MM.1S (cell line): Measurements from ENCODE around the gene ZNF618.

ENCODE experiments used
- EZH2 ChIP-seq: fragments of 300-600 bp; sonication (generic); optimal IDR thresholded peaks from 2 replicates; pipeline ENCODE3; 2017; ENCODE audit warnings: low read depth, mild to moderate bottlenecking, antibody characterized with exemption, low read length, mixed read lengths
- EZH2phosphoT487 ChIP-seq: fragments of 300-600 bp; sonication (generic); IDR thresholded peaks from 2 replicates; pipeline ENCODE4 v1.6.1; 2018; ENCODE audit warnings: antibody characterized with exemption, low read length
- TF ChIP-seq, protein P1 (sequence below): fragments of 300-600 bp; sonication (generic); IDR thresholded peaks from 2 replicates; pipeline ENCODE4 v1.5.1; 2016; ENCODE audit warnings: antibody characterized with exemption, low read length, mixed read lengths

GRCh38 chr9:113992994-113993393 is 116.9 kb downstream of the ZNF618 start:
- TF ChIP-seq, protein P1, sequence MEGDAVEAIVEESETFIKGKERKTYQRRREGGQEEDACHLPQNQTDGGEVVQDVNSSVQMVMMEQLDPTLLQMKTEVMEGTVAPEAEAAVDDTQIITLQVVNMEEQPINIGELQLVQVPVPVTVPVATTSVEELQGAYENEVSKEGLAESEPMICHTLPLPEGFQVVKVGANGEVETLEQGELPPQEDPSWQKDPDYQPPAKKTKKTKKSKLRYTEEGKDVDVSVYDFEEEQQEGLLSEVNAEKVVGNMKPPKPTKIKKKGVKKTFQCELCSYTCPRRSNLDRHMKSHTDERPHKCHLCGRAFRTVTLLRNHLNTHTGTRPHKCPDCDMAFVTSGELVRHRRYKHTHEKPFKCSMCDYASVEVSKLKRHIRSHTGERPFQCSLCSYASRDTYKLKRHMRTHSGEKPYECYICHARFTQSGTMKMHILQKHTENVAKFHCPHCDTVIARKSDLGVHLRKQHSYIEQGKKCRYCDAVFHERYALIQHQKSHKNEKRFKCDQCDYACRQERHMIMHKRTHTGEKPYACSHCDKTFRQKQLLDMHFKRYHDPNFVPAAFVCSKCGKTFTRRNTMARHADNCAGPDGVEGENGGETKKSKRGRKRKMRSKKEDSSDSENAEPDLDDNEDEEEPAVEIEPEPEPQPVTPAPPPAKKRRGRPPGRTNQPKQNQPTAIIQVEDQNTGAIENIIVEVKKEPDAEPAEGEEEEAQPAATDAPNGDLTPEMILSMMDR, result no peak
- no peak for TF ChIP-seq EZH2
- TF ChIP-seq EZH2phosphoT487, result no peak
